Dendritic cell treated with granulocyte-macrophage colony-stimulating factor and Interleukin-4, amounts not matched to agents 40 ng/mL and 50 ng/mL, for 4 days (primary cell): Measurements from ENCODE around the gene DROSHA.

Experiments
- H3K27ac Mint-ChIP-seq: one replicate; pipeline ENCODE4 v1.8.0; 2022; ENCODE audit warnings: mild to moderate bottlenecking, mixed read lengths
- H3K27me3 Mint-ChIP-seq: one replicate; pipeline ENCODE4 v1.8.0; 2022; ENCODE audit warnings: mild to moderate bottlenecking, mixed read lengths
- H3K36me3 Mint-ChIP-seq: one replicate; pipeline ENCODE4 v1.8.0; 2022; ENCODE audit warnings: low read depth, mixed read lengths
- H3K4me1 Mint-ChIP-seq: one replicate; pipeline ENCODE4 v1.8.0; 2022; ENCODE audit warnings: low read depth, mixed read lengths
- H3K4me3 Mint-ChIP-seq: one replicate; pipeline ENCODE4 v1.8.0; 2022; ENCODE audit warnings: mild to moderate bottlenecking, moderate library complexity, mixed read lengths
- H3K9me3 Mint-ChIP-seq: one replicate; pipeline ENCODE4 v1.8.0; 2022; ENCODE audit warnings: mixed read lengths
- intact Hi-C: fragments of 100-400 bp; cut with micrococcal nuclease; formaldehyde crosslinking; loops from one replicate; pipeline ENCODE4 v1.15.0; 2022

DROSHA gene

DNA sequence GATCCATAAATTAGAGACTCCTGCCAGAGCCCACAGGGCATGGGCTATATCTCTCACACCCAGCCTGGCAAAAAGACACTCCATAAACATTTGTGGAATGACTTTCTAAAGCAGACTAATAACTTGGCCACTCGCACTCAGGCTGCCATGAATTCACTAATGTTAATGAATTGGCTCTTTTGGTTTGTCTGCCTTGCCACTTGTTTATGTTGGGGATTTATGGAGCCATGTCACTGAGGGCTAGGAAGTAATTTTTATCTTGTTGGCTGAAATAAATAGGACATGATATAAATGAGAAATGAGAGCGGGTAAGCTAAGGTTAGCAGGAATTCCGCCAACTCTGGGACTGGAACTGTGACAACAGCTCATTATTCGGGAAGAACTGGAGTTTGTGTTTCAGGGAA is 55.2 kb downstream of the DROSHA start:
- peaks cover 40% of the 10 kb centered on the region for H3K36me3 Mint-ChIP-seq
- intact Hi-C loops = no loop called here
- no peak overlapping the region for H3K27ac Mint-ChIP-seq
- no peak overlapping the region for H3K4me3 Mint-ChIP-seq
- no peaks in the 10 kb centered on the region for H3K9me3 Mint-ChIP-seq
- H3K27me3 Mint-ChIP-seq = no peaks in the 10 kb centered on the region
- H3K4me1 Mint-ChIP-seq = peaks cover 5% of the 10 kb centered on the region

DNA sequence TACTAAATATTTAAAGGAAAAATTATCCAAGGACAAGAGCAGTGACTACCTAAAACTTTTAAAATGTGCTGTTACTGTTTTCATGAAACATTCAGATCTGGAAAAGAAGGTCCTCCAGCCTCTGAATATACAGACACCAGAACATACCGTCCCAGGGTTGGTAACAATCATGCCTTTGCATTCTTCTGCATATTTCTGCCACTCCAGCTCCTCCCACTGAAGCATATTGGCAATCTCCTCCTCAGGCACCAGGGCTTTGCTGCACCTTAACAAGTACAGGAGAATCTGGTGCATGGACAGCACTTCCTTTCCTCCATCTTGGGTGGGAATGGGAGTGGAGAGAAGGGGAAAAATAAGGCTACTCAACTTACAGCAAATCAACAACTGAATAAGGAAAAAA is 60.0 kb downstream of the DROSHA start:
- H3K27me3 Mint-ChIP-seq = no peaks in the 10 kb centered on the region
- no peak overlapping the region for H3K27ac Mint-ChIP-seq
- peaks cover 40% of the 10 kb centered on the region for H3K36me3 Mint-ChIP-seq

DNA sequence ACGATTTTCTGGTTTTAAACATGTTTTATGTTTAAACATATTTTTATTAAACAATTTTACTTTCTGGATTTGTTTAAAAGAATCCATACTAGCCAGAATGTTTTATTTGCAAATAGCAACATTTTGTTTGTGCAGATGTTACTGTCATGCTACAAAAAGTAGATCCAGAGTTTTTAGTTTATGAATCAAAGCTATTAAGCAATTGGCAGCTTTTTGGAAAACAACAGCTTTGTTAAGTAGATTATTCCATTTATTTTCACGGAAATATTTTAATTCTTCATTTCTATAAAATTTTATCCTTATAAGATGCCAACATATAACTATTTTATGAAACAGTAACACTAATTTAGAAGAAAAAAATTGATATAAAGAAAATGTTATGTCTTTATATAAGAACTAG is 60.9 kb downstream of the DROSHA start:
- Mint-ChIP-seq H3K9me3 (no peaks in the 10 kb centered on the region), H3K27ac (no peak overlapping the region), H3K36me3 (peaks cover 47% of the 10 kb centered on the region), H3K4me3 (no peak overlapping the region), H3K4me1 (no peaks in the 10 kb centered on the region), H3K27me3 (no peaks in the 10 kb centered on the region)
- intact Hi-C loops = no loop called here

More for the DNA sequence above, 60.0 kb downstream of the DROSHA start:
- Mint-ChIP-seq H3K4me3 (no peak overlapping the region), H3K4me1 (no peaks in the 10 kb centered on the region), H3K9me3 (no peaks in the 10 kb centered on the region)
- intact Hi-C loops = no loop called here

DNA sequence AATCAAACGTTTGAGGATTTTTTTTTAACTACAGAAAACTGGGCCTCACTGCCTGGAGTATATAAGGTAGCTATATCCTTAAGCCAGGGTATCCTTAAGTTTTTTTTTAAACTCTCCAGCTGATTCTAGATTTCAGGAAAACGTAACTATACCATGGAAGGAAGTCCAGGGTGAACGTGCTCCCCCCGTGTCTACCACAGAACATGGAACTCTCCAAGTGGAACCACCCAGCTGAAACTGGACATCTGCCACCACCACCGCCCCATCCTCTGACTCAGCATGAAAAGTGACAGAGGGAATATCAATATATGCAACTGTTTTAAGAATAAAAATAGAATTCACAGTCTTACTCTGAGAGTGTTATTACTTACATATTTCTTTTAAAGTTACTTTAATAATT is 61.3 kb downstream of the DROSHA start:
- Mint-ChIP-seq H3K9me3 (no peaks in the 10 kb centered on the region), H3K4me1 (no peaks in the 10 kb centered on the region), H3K4me3 (no peak overlapping the region), H3K36me3 (peaks cover 47% of the 10 kb centered on the region), H3K27me3 (no peaks in the 10 kb centered on the region), H3K27ac (no peak overlapping the region)
- intact Hi-C loops = no loop called here

DNA sequence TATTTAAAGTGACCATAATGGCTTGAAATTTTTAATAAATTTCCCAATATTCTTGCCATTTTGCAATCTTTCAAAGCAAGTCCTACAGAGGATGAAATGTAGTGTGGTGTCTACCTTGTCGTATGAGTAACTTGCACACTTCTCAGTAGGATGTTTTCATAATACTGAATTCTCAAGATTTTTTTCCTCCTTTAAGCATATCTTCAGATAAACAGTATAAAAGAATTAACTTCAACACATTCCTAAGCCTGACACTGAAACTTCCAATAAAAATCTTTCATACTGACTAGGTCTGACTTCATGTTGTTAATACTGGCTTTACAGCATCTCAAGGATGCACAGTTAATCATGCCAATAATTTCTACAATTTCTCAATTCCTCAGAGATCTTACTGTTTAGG is 62.0 kb downstream of the DROSHA start:
- Mint-ChIP-seq H3K36me3 (peaks cover 47% of the 10 kb centered on the region), H3K27ac (no peak overlapping the region), H3K9me3 (no peaks in the 10 kb centered on the region), H3K27me3 (no peaks in the 10 kb centered on the region), H3K4me3 (no peak overlapping the region), H3K4me1 (no peaks in the 10 kb centered on the region)
- intact Hi-C loops = no loop called here

DNA sequence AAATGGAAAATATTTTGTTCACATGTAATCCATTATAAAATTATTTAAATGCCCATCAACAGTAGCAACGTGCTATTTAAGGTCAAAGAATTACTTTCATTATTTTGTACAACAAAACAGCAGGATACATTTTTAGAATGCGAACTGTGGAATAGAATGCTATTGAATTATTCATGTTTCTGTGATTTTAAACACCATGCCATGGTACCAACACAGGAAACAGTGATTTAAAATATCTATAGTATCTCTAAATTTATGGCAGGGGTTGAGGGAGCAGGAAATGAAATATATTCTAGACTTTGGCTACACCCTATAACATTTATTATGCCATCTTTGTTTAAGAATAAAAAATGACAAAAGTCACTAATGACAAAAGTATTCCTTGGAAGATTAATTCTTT is 62.4 kb downstream of the DROSHA start:
- Mint-ChIP-seq H3K27ac (no peak overlapping the region), H3K4me3 (no peak overlapping the region), H3K36me3 (peaks cover 51% of the 10 kb centered on the region), H3K4me1 (no peaks in the 10 kb centered on the region), H3K9me3 (no peaks in the 10 kb centered on the region), H3K27me3 (no peaks in the 10 kb centered on the region)
- intact Hi-C loops = no loop called here

DNA sequence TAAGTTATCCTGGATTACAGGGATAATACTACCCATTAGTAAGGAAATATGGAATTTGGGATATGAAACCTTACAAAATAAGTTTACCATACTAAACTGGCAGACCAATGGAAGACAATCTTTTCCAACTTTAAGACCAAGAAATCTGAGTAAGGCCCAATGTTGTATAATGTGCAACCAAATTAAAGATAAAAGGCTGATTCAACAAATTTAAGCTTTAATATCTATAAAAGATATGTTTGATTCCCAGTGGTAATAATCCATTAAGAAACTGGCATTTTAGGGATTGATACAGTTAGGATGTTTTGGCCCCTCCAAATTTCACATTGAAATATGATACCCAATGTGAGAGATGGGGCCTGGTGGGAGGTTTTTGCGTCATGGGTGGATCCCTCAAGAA is 66.6 kb downstream of the DROSHA start:
- intact Hi-C loops = no loop called here
- Mint-ChIP-seq H3K27ac (no peak overlapping the region), H3K9me3 (no peaks in the 10 kb centered on the region), H3K36me3 (peaks cover 69% of the 10 kb centered on the region), H3K4me1 (peaks cover under 1% of the 10 kb centered on the region), H3K27me3 (no peaks in the 10 kb centered on the region), H3K4me3 (no peak overlapping the region)

DNA sequence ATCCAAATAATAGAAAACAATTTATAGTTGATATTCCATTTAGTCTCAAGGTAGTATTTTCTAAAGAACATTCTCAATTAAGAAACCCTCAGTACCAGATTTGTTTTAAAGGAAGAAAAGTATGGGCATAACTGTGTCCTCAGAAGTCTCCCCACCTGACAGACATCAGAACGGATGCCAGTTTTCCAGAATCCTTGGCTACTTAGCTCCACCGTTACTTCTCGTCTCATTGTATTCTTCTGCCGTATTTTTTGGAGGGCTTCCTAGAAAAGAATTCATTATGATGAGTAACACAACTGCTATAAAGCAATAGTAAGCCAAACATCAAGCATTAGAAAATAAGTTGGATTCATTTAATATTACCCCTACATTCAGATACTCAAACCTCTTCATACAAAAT is 67.8 kb downstream of the DROSHA start:
- no peak overlapping the region for H3K4me3 Mint-ChIP-seq
- no peaks in the 10 kb centered on the region for H3K27me3 Mint-ChIP-seq
- intact Hi-C loops = no loop called here
- H3K9me3 Mint-ChIP-seq = no peaks in the 10 kb centered on the region
- no peak overlapping the region for H3K27ac Mint-ChIP-seq
- peaks cover 10% of the 10 kb centered on the region for H3K4me1 Mint-ChIP-seq
- H3K36me3 Mint-ChIP-seq = peaks cover 79% of the 10 kb centered on the region

DNA sequence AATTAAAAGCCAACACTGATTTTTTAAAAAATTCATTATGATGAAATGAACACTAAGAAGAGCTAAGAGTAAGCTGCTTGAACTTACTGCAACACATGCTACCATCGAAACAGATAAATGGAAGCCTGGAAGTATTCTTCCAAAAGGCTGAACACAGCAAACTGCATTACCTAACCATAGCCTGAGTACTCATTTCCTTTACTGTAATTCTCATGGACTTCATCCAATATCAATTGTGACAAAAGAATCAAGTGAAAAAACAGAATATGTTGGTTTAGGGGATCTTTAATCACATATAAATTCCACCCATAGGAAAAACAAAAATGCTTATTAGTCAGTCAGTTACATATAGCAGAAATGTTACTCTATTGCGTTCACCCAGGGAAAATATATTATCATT is 68.5 kb downstream of the DROSHA start:
- Mint-ChIP-seq H3K9me3 (no peaks in the 10 kb centered on the region), H3K36me3 (peaks cover 87% of the 10 kb centered on the region), H3K27me3 (no peaks in the 10 kb centered on the region), H3K27ac (no peak overlapping the region), H3K4me3 (no peak overlapping the region), H3K4me1 (peaks cover 10% of the 10 kb centered on the region)
- intact Hi-C loops = no loop called here

DNA sequence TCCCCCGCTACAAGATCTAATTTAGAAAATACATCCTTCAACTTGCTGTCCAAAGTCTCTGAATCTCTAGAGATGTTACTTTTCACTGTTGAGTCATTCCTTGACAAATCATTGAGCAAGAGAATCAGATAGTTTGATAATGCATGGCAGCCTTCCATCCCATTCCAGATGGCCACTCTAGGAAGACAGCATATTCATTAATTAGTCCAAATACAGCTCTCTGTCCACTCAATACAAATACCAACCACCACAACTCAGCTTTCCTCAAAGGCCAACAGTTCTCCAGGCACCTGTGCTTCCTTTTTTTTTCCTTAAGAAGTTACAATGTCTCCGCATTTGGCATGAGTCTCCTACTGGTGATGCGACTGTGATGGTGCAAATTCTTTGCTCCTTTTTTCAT is 72.3 kb downstream of the DROSHA start:
- Mint-ChIP-seq H3K9me3 (peaks cover 27% of the 10 kb centered on the region), H3K36me3 (peaks cover 91% of the 10 kb centered on the region), H3K4me1 (peaks cover 10% of the 10 kb centered on the region), H3K27me3 (no peaks in the 10 kb centered on the region), H3K27ac (peak overlapping the region; percentile 12), H3K4me3 (no peak overlapping the region)
- intact Hi-C loops = no loop called here

DNA sequence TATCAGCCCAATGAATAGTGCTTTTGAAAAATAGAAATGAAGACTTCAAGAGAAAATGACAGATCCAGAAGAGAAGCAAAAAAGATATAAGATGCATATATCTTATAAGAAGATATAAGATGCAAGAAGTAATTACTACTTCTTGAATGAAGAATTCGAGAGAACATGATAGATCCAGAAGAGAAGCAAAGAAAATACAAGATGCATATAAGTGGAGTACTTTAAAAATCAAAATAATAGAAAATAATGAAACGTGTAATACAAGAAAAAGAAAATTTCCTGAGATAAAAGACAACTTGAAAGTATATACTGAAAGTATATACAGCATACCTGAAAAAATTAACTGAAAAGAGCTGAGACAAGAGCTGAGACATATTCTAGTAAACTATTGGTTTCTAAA is 76.7 kb downstream of the DROSHA start:
- Mint-ChIP-seq H3K27me3 (no peaks in the 10 kb centered on the region), H3K9me3 (peaks cover 27% of the 10 kb centered on the region), H3K27ac (no peak overlapping the region), H3K4me1 (peaks cover 8% of the 10 kb centered on the region), H3K4me3 (no peak overlapping the region), H3K36me3 (peaks cover 74% of the 10 kb centered on the region)
- intact Hi-C loops = no loop called here

DNA sequence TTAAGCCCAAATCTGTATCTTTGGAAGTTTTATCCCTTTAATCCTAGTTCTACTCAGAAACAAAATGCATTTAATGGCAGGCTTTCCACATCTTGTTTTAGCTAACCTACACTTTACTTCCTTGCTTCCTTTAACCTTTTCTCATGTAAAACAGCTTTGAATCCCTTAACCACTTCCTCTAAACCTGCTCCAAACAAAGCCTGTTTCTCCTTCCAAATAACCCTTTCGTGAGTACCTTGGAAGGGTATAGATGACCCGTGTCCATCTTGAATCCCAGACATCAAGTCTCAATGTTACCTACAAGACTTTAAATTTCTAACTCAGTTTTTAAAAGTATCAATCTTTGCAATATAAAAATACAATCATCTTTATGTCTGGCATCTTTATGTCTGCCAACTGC is 78.4 kb downstream of the DROSHA start:
- H3K27ac Mint-ChIP-seq = no peak overlapping the region
- no peak overlapping the region for H3K4me3 Mint-ChIP-seq
- H3K36me3 Mint-ChIP-seq = peaks cover 74% of the 10 kb centered on the region
- no peaks in the 10 kb centered on the region for H3K27me3 Mint-ChIP-seq
- intact Hi-C loops = no loop called here
- no peaks in the 10 kb centered on the region for H3K4me1 Mint-ChIP-seq
- H3K9me3 Mint-ChIP-seq = peaks cover 27% of the 10 kb centered on the region

DNA sequence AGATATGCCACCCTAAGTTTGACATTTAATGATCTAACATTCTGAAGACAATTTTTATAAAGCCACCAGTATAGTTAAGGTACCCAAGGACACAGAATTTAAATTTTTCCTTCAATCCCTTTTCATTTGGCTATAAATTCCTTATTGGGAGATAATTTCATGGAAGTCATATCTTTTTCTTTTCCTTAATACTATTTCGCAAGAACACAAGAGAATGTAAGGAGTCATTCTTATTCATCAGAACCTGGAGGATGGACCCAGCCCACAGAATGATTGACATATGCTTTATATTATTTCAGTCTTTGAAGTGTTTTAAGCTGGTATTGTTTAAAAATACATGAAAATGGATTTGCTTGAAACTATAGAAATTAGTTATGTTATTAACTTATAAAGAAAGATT is 79.6 kb downstream of the DROSHA start:
- H3K4me1 Mint-ChIP-seq = no peaks in the 10 kb centered on the region
- intact Hi-C loops = no loop called here
- no peak overlapping the region for H3K27ac Mint-ChIP-seq
- H3K4me3 Mint-ChIP-seq = no peak overlapping the region
- no peaks in the 10 kb centered on the region for H3K27me3 Mint-ChIP-seq
- H3K9me3 Mint-ChIP-seq = peaks cover 27% of the 10 kb centered on the region
- H3K36me3 Mint-ChIP-seq = peaks cover 74% of the 10 kb centered on the region

DNA sequence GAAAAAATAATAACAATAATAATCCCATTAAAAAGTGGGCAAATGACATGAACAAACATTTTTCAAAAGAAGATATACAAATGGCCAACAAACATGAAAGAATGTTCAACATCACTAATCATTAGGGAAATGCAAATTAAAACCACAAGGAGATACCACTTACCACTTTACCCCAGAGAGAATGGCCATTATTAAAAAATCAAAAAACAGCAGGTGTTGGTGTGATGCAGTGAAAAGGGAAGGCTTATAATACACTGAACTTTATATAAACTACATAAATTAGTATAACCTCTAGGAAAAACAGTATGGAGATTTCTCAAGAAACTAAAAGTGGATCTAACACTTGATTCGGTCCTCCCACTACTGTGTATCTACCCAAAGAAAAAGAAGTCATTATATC is 81.9 kb downstream of the DROSHA start:
- H3K36me3 Mint-ChIP-seq = peaks cover 71% of the 10 kb centered on the region
- intact Hi-C loops = no loop called here
- no peaks in the 10 kb centered on the region for H3K4me1 Mint-ChIP-seq
- no peak overlapping the region for H3K27ac Mint-ChIP-seq
- H3K27me3 Mint-ChIP-seq = no peaks in the 10 kb centered on the region
- no peak overlapping the region for H3K4me3 Mint-ChIP-seq
- peaks cover 3% of the 10 kb centered on the region for H3K9me3 Mint-ChIP-seq

DNA sequence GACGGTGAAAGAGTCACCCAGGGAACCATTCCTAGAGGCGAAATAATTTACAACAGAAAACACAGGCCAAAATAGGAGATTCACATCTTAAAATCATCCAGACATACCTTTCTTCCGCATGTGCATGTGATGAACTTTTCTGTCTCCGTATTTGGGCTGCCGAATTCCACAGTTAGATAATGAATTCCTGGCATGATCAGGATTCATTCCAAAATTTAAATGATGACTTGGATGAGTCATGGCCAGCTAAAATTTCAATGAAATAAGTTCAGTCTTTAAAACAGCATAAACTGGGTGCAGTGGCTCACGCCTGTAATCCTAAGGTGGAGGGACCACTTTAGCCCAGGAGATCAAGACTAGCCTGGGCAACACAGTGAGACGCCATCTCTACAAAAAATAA is 82.7 kb downstream of the DROSHA start:
- H3K27me3 Mint-ChIP-seq = no peaks in the 10 kb centered on the region
- no peaks in the 10 kb centered on the region for H3K4me1 Mint-ChIP-seq
- H3K9me3 Mint-ChIP-seq = no peaks in the 10 kb centered on the region
- H3K27ac Mint-ChIP-seq = no peak overlapping the region
- H3K36me3 Mint-ChIP-seq = peaks cover 71% of the 10 kb centered on the region
- intact Hi-C loops = no loop called here
- no peak overlapping the region for H3K4me3 Mint-ChIP-seq
